Cardiac muscle cell (in vitro differentiated cells and primary cell): ENCODE results near the gene TRNP1. TPM values are rescaled to one million over a fixed set of nuclear protein-coding genes. Genes with fewer than 3 reads are reported as not detected.

Experiments used
- DNase-seq, 2 donors: peaks; one replicate each; pipeline versions ENCODE4 v3.0.0 to v3.0.0-alpha.2; 2010 to 2017; ENCODE audit warnings: low read depth in 1 of 2, low spot score in 1 of 2
- H3K27ac ChIP-seq: fragments of 200-600 bp; sonication (generic); 2 replicates; pipeline ENCODE4 v1.5.1; 2016
- H3K27me3 ChIP-seq: fragments of 200-600 bp; sonication (generic); 2 replicates; pipeline ENCODE4 v1.6.0; 2016; ENCODE audit warnings: control low read depth
- H3K36me3 ChIP-seq: fragments of 200-600 bp; sonication (generic); 2 replicates; pipeline ENCODE4 v1.5.1; 2016; ENCODE audit warnings: control low read depth
- H3K4me1 ChIP-seq: fragments of 200-600 bp; sonication (generic); 2 replicates; pipeline ENCODE4 v1.8.1; 2017; ENCODE audit warnings: low read depth, mild to moderate bottlenecking, mixed run types
- H3K4me3 ChIP-seq: fragments of 200-600 bp; sonication (generic); 2 replicates; pipeline ENCODE4 v1.5.1; 2016; ENCODE audit warnings: mild to moderate bottlenecking
- H3K9me3 ChIP-seq: fragments of 200-600 bp; sonication (generic); 2 replicates; pipeline ENCODE4 v1.5.1; 2017; ENCODE audit warnings: low read depth, mild to moderate bottlenecking, control low read depth
- CTCF ChIP-seq: IDR thresholded peaks from 2 replicates; pipeline ENCODE4 v1.5.1; 2012; ENCODE audit warnings: low read depth, mild to moderate bottlenecking, low read length
- polyA plus RNA-seq: library from polyadenylated mRNA; unstranded; fragments of >200 nt; fragmentation: Nextera tagmentation; extraction: Ambion mirVana; gene quantifications from 2 replicates; pipeline ENCODE4 v1.2.1, GENCODE V29; 2016
- total RNA-seq: library from RNA; depleted of rRNA; stranded (reverse); fragments of >200 nt; gene quantifications from 2 replicates; pipeline ENCODE4 v1.2.3, GENCODE V29; 2016

Gene TRNP1
- total and polyA plus RNA-seq, 2 experiments from 2014 or later: 42.9 to 63.7 TPM

DNA sequence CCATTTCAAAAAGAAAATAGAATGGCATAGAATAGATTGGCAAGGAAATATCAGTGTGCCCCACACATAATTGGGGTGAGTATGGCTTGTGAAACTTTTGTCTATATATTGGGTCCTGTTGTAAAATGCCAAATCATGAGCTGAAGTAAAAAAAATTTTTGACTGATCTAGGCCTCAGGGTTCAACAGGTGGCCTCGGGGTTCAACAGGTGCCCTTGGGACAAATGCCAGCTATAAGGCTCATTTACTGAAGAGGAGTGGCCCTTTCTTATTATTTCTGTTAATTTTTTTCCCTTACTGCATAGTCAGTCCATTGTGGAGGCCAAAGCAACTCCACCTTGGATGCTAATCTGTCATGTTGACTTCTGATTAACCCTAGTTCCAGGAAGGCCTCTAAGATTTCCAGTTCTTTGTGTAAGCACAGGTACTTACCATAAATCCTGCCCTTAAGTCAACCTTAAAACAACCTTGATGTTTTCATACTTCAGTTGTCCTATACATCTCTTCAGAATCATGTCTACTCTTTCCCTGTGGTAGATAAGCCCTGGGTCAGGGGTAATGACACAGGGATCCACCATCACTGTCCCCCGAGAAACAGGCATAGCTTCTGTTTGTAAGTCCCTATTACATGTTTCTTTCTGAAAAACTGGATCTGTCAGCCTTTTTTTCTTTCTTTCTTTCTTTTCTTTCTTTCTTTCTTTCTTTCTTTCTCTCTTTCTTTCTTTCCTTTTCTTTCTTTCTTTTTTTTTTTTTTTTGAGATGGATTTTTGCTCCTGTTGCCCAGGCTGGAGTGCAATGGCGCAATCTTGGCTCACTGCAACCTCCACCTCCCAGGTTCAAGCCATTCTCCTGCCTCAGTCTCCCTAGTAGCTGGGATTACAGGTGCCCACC is 16.6 kb upstream of the TRNP1 start:
- Histone ChIP-seq H3K4me1 (peaks cover 3% of the 10 kb centered on the region), H3K27me3 (no peaks in the 10 kb centered on the region)
- no peak for TF ChIP-seq CTCF

GRCh38 chr1:26978901-26979300 is 14.6 kb upstream of the TRNP1 start:
- Histone ChIP-seq H3K36me3 (no peaks in the 10 kb centered on the region), H3K9me3 (no peaks in the 10 kb centered on the region), H3K4me1 (no peaks in the 10 kb centered on the region), H3K27me3 (peaks cover 1% of the 10 kb centered on the region), H3K27ac (no peak overlapping the region), H3K4me3 (no peak overlapping the region)
- TF ChIP-seq CTCF: no peak
- no peak for DNase-seq

More for the DNA sequence above, 16.6 kb upstream of the TRNP1 start:
- no peak overlapping the region for H3K4me3 ChIP-seq
- no peak overlapping the region for H3K27ac ChIP-seq
- no peak for DNase-seq
- H3K9me3 ChIP-seq: no peaks in the 10 kb centered on the region
- no peaks in the 10 kb centered on the region for H3K36me3 ChIP-seq

DNA sequence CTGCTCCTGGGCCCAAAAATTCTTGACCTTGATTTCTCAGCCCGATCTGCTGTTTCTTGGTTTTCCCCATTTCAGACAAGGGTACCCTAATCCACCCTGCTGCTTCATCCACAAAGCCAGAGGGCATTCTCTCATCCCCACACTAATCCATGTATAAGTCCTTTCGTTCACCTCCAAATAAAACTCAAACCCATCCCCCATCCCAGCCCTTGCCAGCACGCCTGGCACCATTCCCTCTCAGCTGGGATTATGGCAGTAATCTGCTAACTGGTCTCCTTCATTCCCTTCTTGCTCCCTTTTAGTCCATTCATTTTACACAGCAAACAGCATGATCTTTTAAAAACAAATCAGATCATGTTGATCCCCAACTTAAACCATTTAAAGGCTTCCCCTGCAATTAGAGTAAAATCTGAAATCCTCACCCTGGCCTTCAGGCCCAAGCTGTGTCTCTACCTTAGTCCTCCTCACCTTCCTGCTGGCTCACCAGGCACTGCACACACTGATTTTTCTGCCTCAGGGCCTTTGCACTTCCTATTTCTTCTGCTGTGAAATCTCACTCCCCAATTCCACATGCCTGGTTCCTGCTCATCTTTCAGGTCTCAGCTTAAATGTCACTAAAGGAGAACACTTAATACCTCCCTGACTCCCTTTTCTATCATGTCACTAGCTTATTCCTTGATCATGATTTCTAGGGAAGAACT is 12.2 kb upstream of the TRNP1 start:
- no peaks in the 10 kb centered on the region for H3K9me3 ChIP-seq
- H3K36me3 ChIP-seq: no peaks in the 10 kb centered on the region
- peaks cover 17% of the 10 kb centered on the region for H3K27me3 ChIP-seq
- no peak for TF ChIP-seq CTCF
- no peak overlapping the region for H3K4me3 ChIP-seq
- DNase-seq: no peak
- H3K27ac ChIP-seq: no peak overlapping the region
- no peaks in the 10 kb centered on the region for H3K4me1 ChIP-seq

DNA sequence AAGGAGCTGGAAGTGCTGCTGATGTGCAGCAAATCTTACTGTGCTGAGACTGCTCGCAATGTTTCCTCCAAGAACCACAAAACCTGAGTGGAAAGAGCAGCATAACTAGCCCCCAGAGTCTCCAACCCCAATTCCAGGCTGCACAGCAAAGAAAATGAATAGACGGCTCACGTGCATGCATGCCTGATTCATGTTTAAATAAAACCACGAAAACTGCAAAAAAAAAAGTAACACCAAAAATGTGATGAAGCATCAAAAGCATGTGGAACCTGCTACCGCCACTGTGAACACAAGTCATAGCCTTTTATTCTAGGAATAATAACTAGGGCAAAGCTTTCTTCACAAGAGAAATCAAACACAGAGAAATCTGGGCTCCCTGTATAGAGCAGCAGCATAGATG is 9.6 kb upstream of the TRNP1 start:
- H3K27me3 ChIP-seq: peaks cover 26% of the 10 kb centered on the region
- no peaks in the 10 kb centered on the region for H3K36me3 ChIP-seq
- TF ChIP-seq CTCF: no peak
- no peaks in the 10 kb centered on the region for H3K4me1 ChIP-seq
- no peak overlapping the region for H3K27ac ChIP-seq
- no peaks in the 10 kb centered on the region for H3K9me3 ChIP-seq
- DNase-seq: no peak
- H3K4me3 ChIP-seq: no peak overlapping the region

GRCh38 chr1:26984291-26984690 is 9.2 kb upstream of the TRNP1 start:
- H3K27me3 ChIP-seq: peaks cover 26% of the 10 kb centered on the region
- H3K4me3 ChIP-seq: no peak overlapping the region
- H3K4me1 ChIP-seq: no peaks in the 10 kb centered on the region
- no peaks in the 10 kb centered on the region for H3K36me3 ChIP-seq
- H3K9me3 ChIP-seq: no peaks in the 10 kb centered on the region
- no peak overlapping the region for H3K27ac ChIP-seq
- no peak for DNase-seq
- no peak for TF ChIP-seq CTCF
